ENCODE data around the gene FLNB. TPM values are rescaled to one million over a fixed set of nuclear protein-coding genes. Genes with fewer than 3 reads are reported as not detected.

Gene FLNB
- total and polyA plus RNA-seq, 2 of the 13 experiments (the other 11 are each of a cell fraction or from before 2014, with no cell fraction given): 106 to 130 TPM

- TF ChIP-seq HMG20A (CRISPR knock-in tag; IDR thresholded peaks at IDR 0.05; ENCODE audit: borderline replicate concordance) (peak; percentile 84; the same call in 1 of the 2 replicates), ZNF563 (CRISPR knock-in tag; IDR thresholded peaks at IDR 0.05) (no peak), FOXP1 (IDR thresholded peaks at IDR 0.05) (0 out of 2 replicates have a peak, but pooled peaks have one; percentile 18), FOXP1 (CRISPR knock-in tag; IDR thresholded peaks at IDR 0.05) (peak; percentile 90)
These were observed 136.5 kb downstream of the FLNB start (continued) for GRCh38 chr3:58144478-58145325.

GRCh38 chr3:58148049-58148448 is 139.8 kb downstream of the FLNB start:
- H4K20me1 ChIP-seq (ENCODE audit: insufficient read depth, low read length): peaks cover 9% of the 10 kb centered on the region
- intact Hi-C loops (cut with micrococcal nuclease; ENCODE audit: unreplicated experiment): no loop called here

More at GRCh38 chr3:58148049-58148448, 139.8 kb downstream of the FLNB start:
- BruUV-seq (replicated peaks): no TSS peak
- H3K4me2 ChIP-seq (ENCODE audit: low read depth, low read length): no peak overlapping the region
- peaks cover 26% of the 10 kb centered on the region for H3K4me1 ChIP-seq (ENCODE audit: insufficient read depth, low read length)
- H3K27me3 ChIP-seq (ENCODE audit: control insufficient read depth in 1 of 2, insufficient read depth in 2 of 2, low read length in 2 of 2): no peaks in the 10 kb centered on the region
- ATAC-seq: no peak
- in situ Hi-C loops (cut with HindIII; ENCODE audit: extremely low pct_ligation_motif_present, low pct_unique_long_range_greater_than_20kb): no loop called here
- ChIA-PET POLR2A (no interaction called here), CTCF (ENCODE audit: low intra/inter-chr PET ratio, low total read pairs) (no interaction called here)
- TF ChIP-seq TCF12 (IDR thresholded peaks at IDR 0.05) (no peak), TCF12 (CRISPR knock-in tag; IDR thresholded peaks at IDR 0.05) (no peak), ZNF720 (CRISPR knock-in tag; IDR thresholded peaks at IDR 0.05) (no peak), CHCHD3 (CRISPR knock-in tag; IDR thresholded peaks at IDR 0.05) (no peak), PRDM10 (CRISPR knock-in tag; IDR thresholded peaks at IDR 0.05; ENCODE audit: low read depth) (no peak), ZNF629 (CRISPR knock-in tag; conservative IDR thresholded peaks at IDR 0.05) (no peak), SYNCRIP (IDR thresholded peaks at IDR 0.05; ENCODE audit: insufficient read depth, low read depth, low read length) (no peak), POLR2G (IDR thresholded peaks at IDR 0.05; ENCODE audit: low read depth, low read length) (no peak), ZNF7 (CRISPR knock-in tag; IDR thresholded peaks at IDR 0.05) (no peak), ZSCAN30 (CRISPR knock-in tag; IDR thresholded peaks at IDR 0.05) (no peak), FOXC1 (CRISPR knock-in tag; IDR thresholded peaks at IDR 0.05; ENCODE audit: borderline replicate concordance) (no peak)
- H3K79me2 ChIP-seq (ENCODE audit: insufficient read depth, low read length): no peaks in the 10 kb centered on the region
- no peak overlapping the region for H3K27ac ChIP-seq (ENCODE audit: extremely low read length, insufficient read depth, low read length)
- WGBS (ENCODE audit: low lambda C conversion rate): 94% methylated on average over 9 of the region's 9 CpGs
- DNase-seq (ENCODE audit: low spot score): no peak
- no peaks in the 10 kb centered on the region for H3K9me3 ChIP-seq (ENCODE audit: low read length)
- no peak overlapping the region for H3K9ac ChIP-seq (ENCODE audit: insufficient read depth, low read depth, low read length)
- H3K36me3 ChIP-seq (replicated peaks in 1 of 2; ENCODE audit: control insufficient read depth in 1 of 2, insufficient read depth in 2 of 2, low read length in 2 of 2): peaks cover 67 to 91% of the 10 kb centered on the region in 2 experiments
- no peak for FAIRE-seq
- H3K4me3 ChIP-seq (replicated peaks in 1 of 3; ENCODE audit: insufficient read depth in 1 of 3, low read depth in 2 of 3, low read length in 3 of 3): no peak overlapping the region
- no peak overlapping the region for H2AFZ ChIP-seq (ENCODE audit: low read length)
